ENCODE results near the gene NUP98. TPM values are rescaled to one million over a fixed set of nuclear protein-coding genes. Genes with fewer than 3 reads are reported as not detected.
"Not testable (repeated sequence)": the region's sequence is repeated elsewhere in the genome, so short reads cannot be mapped to it uniquely, and the experiment has no call there.

NUP98 gene
- total and polyA plus RNA-seq, 2 experiments from 2014 or later = 23.6 to 81.4 TPM

DNA sequence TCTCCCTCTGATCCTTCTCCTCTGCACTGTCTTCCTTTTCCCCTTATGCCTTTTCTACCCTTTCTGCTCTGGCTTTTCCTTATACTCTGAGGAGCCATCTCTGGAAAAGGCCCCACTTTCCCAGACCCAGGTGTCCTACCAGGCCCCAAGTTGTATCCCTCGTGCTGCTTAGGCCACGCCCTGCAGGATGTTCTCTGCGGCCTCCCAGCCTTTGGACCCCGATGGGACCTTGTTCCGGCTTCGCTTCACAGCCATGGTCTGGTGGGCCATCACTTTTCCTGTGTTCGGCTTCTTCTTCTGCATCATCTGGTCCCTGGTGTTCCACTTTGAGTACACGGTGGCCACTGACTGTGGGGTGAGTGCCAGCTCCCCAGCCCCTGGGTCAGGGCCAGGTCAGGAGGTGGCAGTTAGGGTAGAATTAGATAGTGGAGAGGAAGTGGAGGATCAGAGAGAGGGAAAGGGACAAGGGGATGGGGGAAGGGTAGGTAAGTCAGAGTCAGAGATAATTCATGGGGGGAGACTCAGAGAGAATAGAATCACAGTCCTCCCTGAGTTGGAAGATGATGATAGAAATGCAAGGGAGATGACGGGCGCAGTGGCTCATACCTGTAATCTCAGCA is 19.9 kb upstream of the NUP98 start:
- no peak for DNase-seq (ENCODE audit: low spot score)
- 86% methylated on average over 10 of the region's 10 CpGs for WGBS (ENCODE audit: low lambda C conversion rate, missing lambda C conversion rate)
- TF ChIP-seq EZH2phosphoT487 (IDR thresholded peaks at IDR 0.05; ENCODE audit: low read depth, severe bottlenecking, unreplicated experiment) (no peak), CTCF (IDR thresholded peaks at IDR 0.05; ENCODE audit: poor library complexity) (no peak), EZH2 (IDR thresholded peaks at IDR 0.05; ENCODE audit: borderline replicate concordance) (no peak)
- Histone ChIP-seq H3K4me3 (no peak overlapping the region), H3K27ac (no peak overlapping the region), H3K9me2 (replicated peaks; ENCODE audit: insufficient read depth) (no peaks in the 10 kb centered on the region), H3K4me2 (no peak overlapping the region), H3K9me3 (ENCODE audit: low read depth) (no peaks in the 10 kb centered on the region), H3K4me1 (ENCODE audit: insufficient read depth) (no peaks in the 10 kb centered on the region), H3K36me3 (replicated peaks; ENCODE audit: insufficient read depth, low read depth) (no peaks in the 10 kb centered on the region), H3K27me3 (no peaks in the 10 kb centered on the region), H3K79me2 (no peaks in the 10 kb centered on the region), H2AFZ (no peak overlapping the region), H4K20me1 (ENCODE audit: insufficient read depth, poor library complexity, severe bottlenecking) (no peaks in the 10 kb centered on the region)

- Histone ChIP-seq H3K9me2 (replicated peaks; ENCODE audit: insufficient read depth) (no peaks in the 10 kb centered on the region), H3K4me1 (ENCODE audit: insufficient read depth) (no peaks in the 10 kb centered on the region), H3K27ac (no peak overlapping the region), H3K36me3 (replicated peaks; ENCODE audit: insufficient read depth, low read depth) (no peaks in the 10 kb centered on the region), H3K4me2 (no peak overlapping the region), H3K27me3 (no peaks in the 10 kb centered on the region), H4K20me1 (ENCODE audit: insufficient read depth, poor library complexity, severe bottlenecking) (no peaks in the 10 kb centered on the region), H3K79me2 (no peaks in the 10 kb centered on the region), H3K9me3 (ENCODE audit: low read depth) (no peaks in the 10 kb centered on the region), H3K4me3 (no peak overlapping the region), H2AFZ (no peak overlapping the region)
- no peak for DNase-seq (ENCODE audit: low spot score)
- no peak for TF ChIP-seq EZH2 (IDR thresholded peaks at IDR 0.05; ENCODE audit: borderline replicate concordance)
- TF ChIP-seq CTCF (IDR thresholded peaks at IDR 0.05; ENCODE audit: poor library complexity) = no peak
- no peak for TF ChIP-seq EZH2phosphoT487 (IDR thresholded peaks at IDR 0.05; ENCODE audit: low read depth, severe bottlenecking, unreplicated experiment)
- 79% methylated on average over 2 of the region's 2 CpGs for WGBS (ENCODE audit: low lambda C conversion rate, missing lambda C conversion rate)
Measured at GRCh38 chr11:3816673-3817072, 19.3 kb upstream of the NUP98 start.

- H2AFZ ChIP-seq = no peak overlapping the region
- no peaks in the 10 kb centered on the region for H3K9me3 ChIP-seq (ENCODE audit: low read depth)
- TF ChIP-seq CTCF (IDR thresholded peaks at IDR 0.05; ENCODE audit: poor library complexity) (no peak), EZH2 (IDR thresholded peaks at IDR 0.05; ENCODE audit: borderline replicate concordance) (no peak), EZH2phosphoT487 (IDR thresholded peaks at IDR 0.05; ENCODE audit: low read depth, severe bottlenecking, unreplicated experiment) (no peak)
- DNase-seq (ENCODE audit: low spot score) = no peak
- WGBS (ENCODE audit: low lambda C conversion rate, missing lambda C conversion rate) = 68% methylated on average over 4 of the region's 4 CpGs
- no peaks in the 10 kb centered on the region for H3K4me1 ChIP-seq (ENCODE audit: insufficient read depth)
- H3K4me2 ChIP-seq = no peak overlapping the region
- no peaks in the 10 kb centered on the region for H3K9me2 ChIP-seq (replicated peaks; ENCODE audit: insufficient read depth)
- H3K4me3 ChIP-seq = no peak overlapping the region
- no peaks in the 10 kb centered on the region for H3K27me3 ChIP-seq
- no peaks in the 10 kb centered on the region for H3K36me3 ChIP-seq (replicated peaks; ENCODE audit: insufficient read depth, low read depth)
- H3K79me2 ChIP-seq = no peaks in the 10 kb centered on the region
- no peak overlapping the region for H3K27ac ChIP-seq
- H4K20me1 ChIP-seq (ENCODE audit: insufficient read depth, poor library complexity, severe bottlenecking) = no peaks in the 10 kb centered on the region
Measured at GRCh38 chr11:3815845-3816244, 18.5 kb upstream of the NUP98 start.

DNA sequence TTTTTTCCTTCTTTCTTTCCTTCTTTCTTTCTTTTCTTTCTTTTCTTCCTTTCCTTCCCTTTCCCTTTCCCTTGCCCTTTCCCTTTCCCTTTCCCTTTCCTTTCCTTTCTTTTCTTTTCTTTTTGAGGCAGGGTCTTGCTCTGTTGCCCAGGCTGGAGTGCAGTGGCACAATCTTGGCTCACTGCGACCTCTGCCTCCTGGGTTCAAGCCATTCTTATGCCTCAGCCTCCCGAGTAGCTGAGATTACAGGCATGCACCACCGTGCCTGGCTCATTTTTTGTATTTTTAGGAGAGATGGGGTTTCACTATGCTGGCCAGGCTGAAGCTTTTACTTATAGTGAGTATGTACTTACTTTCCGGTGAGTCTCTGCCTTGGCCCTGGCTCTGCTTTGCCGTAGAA is 17.5 kb upstream of the NUP98 start:
- H2AFZ ChIP-seq; H3K9me3 ChIP-seq (ENCODE audit: low read depth); H3K27ac ChIP-seq; H3K36me3 ChIP-seq (replicated peaks; ENCODE audit: insufficient read depth, low read depth); DNase-seq (ENCODE audit: low spot score); H3K27me3 ChIP-seq; H3K4me3 ChIP-seq; H4K20me1 ChIP-seq (ENCODE audit: insufficient read depth, poor library complexity, severe bottlenecking); H3K4me1 ChIP-seq (ENCODE audit: insufficient read depth); H3K79me2 ChIP-seq; H3K9me2 ChIP-seq (replicated peaks; ENCODE audit: insufficient read depth); H3K4me2 ChIP-seq: not testable (repeated sequence)
- 99% methylated on average over 5 of the region's 5 CpGs for WGBS (ENCODE audit: low lambda C conversion rate, missing lambda C conversion rate)
